DOHH2 (cell line): ENCODE data around the gene UPF3A.

Experiments
- CTCF ChIP-seq: fragments of 200-600 bp; sonication (generic); IDR thresholded peaks from one replicate; pipeline ENCODE4 v1.5.1; 2014; ENCODE audit warnings: antibody characterized with exemption, mild to moderate bottlenecking, low read depth, low read length; ENCODE audit not compliant: poor library complexity, severe bottlenecking
- EZH2phosphoT487 ChIP-seq: fragments of 200-600 bp; sonication (generic); IDR thresholded peaks from 2 replicates; pipeline ENCODE4 v1.6.1; 2017; ENCODE audit warnings: borderline replicate concordance, mild to moderate bottlenecking, antibody characterized with exemption, low read length, moderate library complexity, mixed read lengths

GRCh38 chr13:114310956-114311355 is 29.6 kb downstream of the UPF3A start:
- no peak for TF ChIP-seq CTCF
- TF ChIP-seq EZH2phosphoT487, result no peak
